ENCODE results near the gene WIPI1. TPM values are rescaled to one million over a fixed set of nuclear protein-coding genes. Genes with fewer than 3 reads are reported as not detected.

WIPI1 gene
- total RNA-seq, 1 experiment from 2014 or later, result 0.43 TPM

- H3K27ac ChIP-seq (ENCODE audit: low read depth, low read length, poor library complexity, severe bottlenecking), result no peak overlapping the region
- intact Hi-C loops (cut with micrococcal nuclease; ENCODE audit: unreplicated experiment), result no loop called here
- ChIA-PET POLR2A (ENCODE audit: low non-redundant PET) (no interaction called here), CTCF (no interaction called here)
- H3K36me3 ChIP-seq (ENCODE audit: insufficient read depth, low read length, poor library complexity, severe bottlenecking), result no peaks in the 10 kb centered on the region
- no peaks in the 10 kb centered on the region for H3K4me1 ChIP-seq (ENCODE audit: insufficient read depth, low read length, poor library complexity, severe bottlenecking)
- TF ChIP-seq CTCF (conservative IDR thresholded peaks at IDR 0.05; ENCODE audit: low read depth, low read length) (no peak), EZH2 (IDR thresholded peaks at IDR 0.05; ENCODE audit: borderline replicate concordance, low read depth, low read length, poor library complexity, severe bottlenecking) (no peak)
- H3K4me3 ChIP-seq (ENCODE audit: low read depth, low read length, poor library complexity, severe bottlenecking), result no peak overlapping the region
- DNase-seq (ENCODE audit: low spot score), result no peak
- H3K9me3 ChIP-seq (ENCODE audit: low read depth, low read length, poor library complexity, severe bottlenecking), result no peaks in the 10 kb centered on the region
- BruUV-seq (replicated peaks), result no TSS peak
- H3K27me3 ChIP-seq (replicated peaks; ENCODE audit: insufficient read depth, low read depth, low read length, poor library complexity), result no peaks in the 10 kb centered on the region
These were observed 76.0 kb downstream of the WIPI1 start for GRCh38 chr17:68381076-68381900.

GRCh38 chr17:68379692-68380677 is 77.3 kb downstream of the WIPI1 start:
- no peak overlapping the region for H3K4me3 ChIP-seq (ENCODE audit: low read depth, low read length, poor library complexity, severe bottlenecking)
- no peaks in the 10 kb centered on the region for H3K4me1 ChIP-seq (ENCODE audit: insufficient read depth, low read length, poor library complexity, severe bottlenecking)
- TF ChIP-seq EZH2 (IDR thresholded peaks at IDR 0.05; ENCODE audit: borderline replicate concordance, low read depth, low read length, poor library complexity, severe bottlenecking) (no peak), CTCF (conservative IDR thresholded peaks at IDR 0.05; ENCODE audit: low read depth, low read length) (no peak)
- BruUV-seq (replicated peaks), result no TSS peak
- H3K36me3 ChIP-seq (ENCODE audit: insufficient read depth, low read length, poor library complexity, severe bottlenecking), result no peaks in the 10 kb centered on the region
- H3K9me3 ChIP-seq (ENCODE audit: low read depth, low read length, poor library complexity, severe bottlenecking), result no peaks in the 10 kb centered on the region
- CTCF ChIA-PET, result interaction anchor here (0.5 kb wide), 1 partner anchor 107 kb away, joined by 3 read pairs; no protein-coding TSS in a partner anchor
- POLR2A ChIA-PET (ENCODE audit: low non-redundant PET), result no interaction called here
- H3K27ac ChIP-seq (ENCODE audit: low read depth, low read length, poor library complexity, severe bottlenecking), result no peak overlapping the region
- no peaks in the 10 kb centered on the region for H3K27me3 ChIP-seq (replicated peaks; ENCODE audit: insufficient read depth, low read depth, low read length, poor library complexity)
- intact Hi-C loops (cut with micrococcal nuclease; ENCODE audit: unreplicated experiment), result no loop called here
- no peak for DNase-seq (ENCODE audit: low spot score)

- no TSS peak for BruUV-seq (replicated peaks)
- Histone ChIP-seq H3K27me3 (replicated peaks; ENCODE audit: insufficient read depth, low read depth, low read length, poor library complexity) (no peaks in the 10 kb centered on the region), H3K4me1 (ENCODE audit: insufficient read depth, low read length, poor library complexity, severe bottlenecking) (no peaks in the 10 kb centered on the region), H3K36me3 (ENCODE audit: insufficient read depth, low read length, poor library complexity, severe bottlenecking) (no peaks in the 10 kb centered on the region), H3K4me3 (ENCODE audit: low read depth, low read length, poor library complexity, severe bottlenecking) (no peak overlapping the region), H3K27ac (ENCODE audit: low read depth, low read length, poor library complexity, severe bottlenecking) (no peak overlapping the region), H3K9me3 (ENCODE audit: low read depth, low read length, poor library complexity, severe bottlenecking) (no peaks in the 10 kb centered on the region)
- no peak for DNase-seq (ENCODE audit: low spot score)
- TF ChIP-seq CTCF (conservative IDR thresholded peaks at IDR 0.05; ENCODE audit: low read depth, low read length) (no peak), EZH2 (IDR thresholded peaks at IDR 0.05; ENCODE audit: borderline replicate concordance, low read depth, low read length, poor library complexity, severe bottlenecking) (no peak)
- ChIA-PET CTCF (no interaction called here), POLR2A (ENCODE audit: low non-redundant PET) (no interaction called here)
- intact Hi-C loops (cut with micrococcal nuclease; ENCODE audit: unreplicated experiment), result no loop called here
These were observed 78.2 kb downstream of the WIPI1 start for GRCh38 chr17:68379177-68379510.

Measured in A673 (cell line).